Endometrium (tissue), 2 donors: ENCODE results near the gene SH3RF3.

ENCODE experiments used
- FAIRE-seq: peaks from 2 replicates; lab custom pipeline; 2012; peaks lifted over from hg19 to GRCh38; lab: Jason Lieb, UNC
- donor health status: control.
- donor health status: control.

The SH3RF3 gene

DNA sequence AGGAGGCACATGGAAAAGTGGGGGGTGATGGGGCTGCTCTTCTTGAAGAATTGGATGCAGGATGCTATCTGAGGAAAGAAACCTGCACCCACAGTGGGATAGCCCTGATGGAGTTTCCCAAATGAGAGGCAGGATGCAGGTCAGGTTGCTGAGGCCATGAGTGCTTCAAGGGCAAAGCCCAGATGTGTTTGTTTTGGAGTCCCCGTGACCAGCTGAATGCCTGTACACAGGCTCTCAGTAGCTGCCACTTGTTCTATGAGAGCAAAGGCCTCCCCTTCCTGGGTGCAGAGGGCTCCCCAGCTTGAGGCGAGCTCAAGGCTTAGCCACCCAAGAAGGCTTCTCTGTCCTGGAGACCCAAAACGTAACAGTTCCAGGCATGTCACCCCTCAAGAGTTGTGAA lies 292.1 kb downstream of the SH3RF3 start:
- FAIRE-seq = no peak

DNA sequence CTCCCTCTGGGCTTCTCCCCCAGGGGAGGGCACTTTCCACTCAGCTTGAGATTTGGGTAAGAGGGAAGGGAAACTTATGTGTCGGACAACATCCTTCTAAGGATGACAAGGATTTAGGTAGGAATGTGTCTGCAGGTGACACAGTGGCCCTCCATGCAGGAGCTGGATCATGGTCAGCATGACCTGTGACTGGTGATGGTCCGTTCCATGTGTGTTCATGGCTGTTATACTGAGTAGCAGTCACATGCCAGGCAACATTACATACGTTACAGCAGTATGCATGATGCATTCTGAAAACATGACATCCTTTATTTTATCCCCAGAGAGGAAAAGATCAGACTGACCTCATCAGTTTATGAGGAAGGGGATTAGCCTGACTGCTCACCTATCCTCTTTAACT lies 292.6 kb downstream of the SH3RF3 start:
- no peak for FAIRE-seq

DNA sequence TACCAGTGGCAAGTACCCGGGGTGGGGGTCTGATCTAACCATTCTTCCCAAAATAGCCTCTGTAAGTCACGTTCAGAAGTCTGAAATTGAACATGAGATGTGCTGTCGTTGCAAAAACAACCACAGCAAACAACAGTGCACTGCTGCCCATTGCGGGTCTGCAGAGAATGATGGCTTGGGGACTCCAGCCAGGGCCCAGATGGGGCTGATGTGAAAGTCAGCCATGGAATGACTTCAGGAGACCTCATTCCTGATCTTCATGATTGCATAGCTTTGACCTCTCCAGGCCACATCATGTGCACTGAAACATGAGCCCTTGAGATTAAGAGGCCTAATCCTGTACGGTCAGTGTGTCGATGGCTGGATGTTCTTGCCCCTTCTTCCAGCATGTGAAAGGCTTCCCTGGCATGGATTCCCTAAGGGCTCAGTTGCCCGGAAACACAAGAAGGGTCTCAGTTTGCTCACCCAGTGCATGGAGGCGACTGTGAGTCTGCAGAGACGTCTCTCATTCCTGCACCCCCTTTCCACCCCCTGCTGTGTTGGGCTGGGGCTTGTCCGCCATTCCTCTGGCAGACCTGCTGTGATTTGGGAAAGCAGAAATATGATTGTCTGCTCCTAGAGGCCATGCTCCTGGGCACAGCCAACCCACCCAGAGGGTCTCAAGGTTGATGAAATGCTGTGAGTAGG lies 293.2 kb downstream of the SH3RF3 start:
- FAIRE-seq = no peak

DNA sequence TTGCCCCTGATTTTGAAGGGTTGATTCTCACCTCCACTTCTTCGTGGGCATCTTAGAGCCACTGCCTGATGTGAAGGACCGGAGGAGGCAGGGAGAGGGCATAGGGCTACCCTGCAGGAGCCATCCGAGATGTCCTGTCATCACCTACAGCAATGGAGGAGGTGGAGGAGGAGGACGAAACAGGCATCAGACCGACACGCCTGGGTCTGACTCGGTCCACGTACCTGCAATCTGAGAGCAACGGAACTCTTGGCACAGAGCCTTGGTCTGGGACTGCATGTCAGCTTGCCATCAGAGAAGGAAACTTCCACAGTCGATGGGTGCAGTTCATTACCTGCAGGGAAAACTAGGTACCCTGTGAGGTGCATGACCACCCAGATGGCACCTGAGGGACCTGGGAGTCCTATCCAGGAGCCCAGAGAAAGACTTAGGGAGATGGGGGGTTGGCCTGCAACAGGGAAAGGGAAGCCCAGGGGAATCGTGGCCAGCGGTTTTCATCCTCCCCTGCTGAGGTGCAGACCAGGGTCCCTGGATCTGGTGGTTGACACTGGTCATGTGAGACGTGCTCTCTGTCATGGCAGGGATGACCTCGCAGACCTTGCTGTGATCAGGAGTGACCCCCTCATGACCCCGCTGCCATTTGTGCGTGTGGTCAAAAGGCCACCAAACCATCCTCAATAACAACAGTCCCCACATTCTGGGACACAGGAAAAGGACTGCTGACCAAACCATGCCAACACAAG lies 293.9 kb downstream of the SH3RF3 start:
- FAIRE-seq = no peak

DNA sequence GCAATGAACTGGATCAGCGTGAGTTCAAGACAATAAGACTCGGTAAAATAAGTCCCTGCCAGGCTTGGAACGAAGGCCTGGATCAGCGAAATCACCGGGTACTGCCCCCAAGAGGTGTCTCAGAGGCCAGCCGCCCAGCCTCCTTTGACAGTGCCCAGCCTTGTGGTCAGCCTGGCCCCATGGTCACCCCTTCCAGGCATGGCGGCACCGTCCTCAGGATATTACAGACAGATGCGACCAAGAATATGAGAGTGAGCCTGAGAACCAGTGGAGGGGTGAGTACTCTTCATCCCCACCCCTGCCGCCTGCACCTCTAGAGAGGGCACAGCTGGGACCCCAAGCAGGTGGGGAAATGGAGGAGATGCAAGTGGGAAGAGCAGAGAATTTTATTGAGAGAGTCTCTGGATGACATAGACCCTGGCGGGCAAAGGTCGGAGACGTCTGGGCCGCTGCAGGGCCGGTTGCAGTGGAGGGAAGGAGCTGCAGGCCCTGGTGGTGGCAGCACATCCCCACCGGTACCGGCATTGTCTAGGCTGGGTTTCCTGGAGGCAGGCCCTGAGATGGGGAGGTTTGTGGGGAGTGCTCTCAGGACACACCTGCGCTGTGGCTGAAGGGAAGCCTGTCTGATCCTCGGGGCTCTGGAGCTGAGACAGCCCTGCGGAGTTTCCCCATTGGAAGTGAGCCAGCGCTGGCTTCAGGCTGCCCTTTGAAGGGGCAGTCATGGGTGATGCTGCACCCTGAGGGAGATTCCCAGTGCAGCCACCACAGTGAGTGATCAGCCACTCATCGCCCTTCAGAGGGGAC lies 294.8 kb downstream of the SH3RF3 start:
- FAIRE-seq = no peak

DNA sequence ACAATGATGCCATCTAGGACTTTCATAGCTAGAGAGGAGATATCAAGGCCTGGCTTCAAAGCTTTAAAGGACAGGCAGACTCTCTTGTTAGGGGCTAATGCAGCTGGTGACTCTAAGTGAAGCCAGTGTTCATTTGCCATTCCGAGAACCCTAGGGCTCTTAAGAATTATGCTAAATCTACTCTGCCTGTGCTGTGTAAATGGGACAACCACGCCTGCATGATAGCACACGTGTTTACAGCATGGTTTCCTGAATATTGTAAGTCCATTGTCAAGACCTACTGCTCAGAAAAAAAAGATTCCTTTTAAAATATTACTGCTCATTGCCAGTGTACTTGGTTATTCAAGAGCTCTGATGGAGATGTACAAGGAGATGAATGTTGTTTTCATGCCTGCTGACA lies 296.4 kb downstream of the SH3RF3 start:
- no peak for FAIRE-seq

DNA sequence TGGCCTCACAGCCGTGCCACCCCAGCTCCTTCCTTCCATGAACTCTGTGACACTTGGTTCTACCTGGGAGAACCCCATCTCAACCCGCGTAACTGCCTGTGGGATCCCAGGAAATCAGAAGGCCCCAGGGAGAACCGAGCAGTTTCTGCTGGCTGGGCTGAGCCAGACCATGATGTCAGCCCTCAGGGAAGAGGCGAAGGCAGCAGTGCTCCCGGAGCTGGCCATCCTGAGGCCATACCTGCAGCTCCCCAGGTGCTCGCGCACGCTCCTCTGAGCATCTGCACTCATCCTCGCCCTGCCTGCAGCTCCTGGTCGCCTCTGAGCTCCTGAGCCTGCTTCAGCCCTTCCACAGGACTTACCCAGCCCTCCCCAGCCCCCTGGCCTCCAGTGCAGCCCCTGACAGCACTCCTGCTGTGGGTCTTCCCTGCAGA lies 298.7 kb downstream of the SH3RF3 start:
- FAIRE-seq = no peak

DNA sequence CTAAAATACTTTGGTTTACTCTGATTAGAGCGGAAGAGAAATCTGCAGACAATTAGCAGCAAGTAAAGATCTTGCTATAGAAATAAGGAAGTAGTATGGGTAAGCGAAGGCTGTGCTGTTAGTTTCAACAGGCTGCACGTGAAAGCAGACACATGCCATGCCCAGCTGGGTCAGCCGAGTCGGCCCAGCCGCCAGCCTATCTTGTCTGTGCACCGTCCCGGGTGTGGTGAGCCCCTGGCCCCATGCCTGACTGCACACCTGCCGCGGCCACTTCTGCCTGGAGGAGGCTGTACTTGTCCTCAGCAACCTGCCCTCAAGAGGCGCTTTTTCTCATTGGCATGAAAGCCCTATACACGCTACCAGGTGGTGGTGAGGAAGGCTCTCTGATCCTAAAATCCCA lies 299.3 kb downstream of the SH3RF3 start:
- no peak for FAIRE-seq

DNA sequence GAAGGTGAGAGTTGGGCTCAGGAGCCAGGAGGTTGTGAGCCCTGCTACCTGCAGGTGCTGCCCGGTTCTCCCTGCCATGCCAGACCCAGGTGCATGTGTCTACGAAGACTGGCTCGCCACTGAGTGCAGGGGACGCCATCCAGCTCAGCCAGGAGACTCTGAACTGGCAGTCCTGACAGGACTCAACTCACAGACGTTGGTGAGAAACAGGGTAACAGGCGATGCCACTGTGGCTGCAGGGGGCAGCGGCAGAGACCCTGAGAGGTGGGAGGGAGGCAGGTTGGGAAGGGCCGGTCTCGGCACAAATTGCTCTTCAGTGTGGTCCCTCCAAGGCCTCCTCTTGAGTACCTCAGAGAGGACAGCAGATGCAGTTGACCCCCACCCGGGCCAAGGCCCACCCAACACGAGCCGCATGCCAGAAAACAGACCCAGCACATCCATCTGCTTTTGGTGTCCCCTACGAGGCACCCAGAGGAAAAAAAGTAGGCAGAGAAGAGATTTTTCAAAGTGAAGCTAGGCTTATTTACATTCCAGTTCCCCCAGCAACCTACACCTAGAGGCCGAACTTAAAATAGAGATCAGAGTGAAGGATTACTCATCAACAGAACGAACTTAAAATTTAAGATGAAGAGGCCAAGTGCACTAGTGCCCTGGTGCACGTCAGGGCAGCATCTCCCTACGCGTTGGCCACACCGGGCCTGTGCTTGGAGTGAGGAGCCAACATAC lies 300.0 kb downstream of the SH3RF3 start:
- FAIRE-seq = no peak

DNA sequence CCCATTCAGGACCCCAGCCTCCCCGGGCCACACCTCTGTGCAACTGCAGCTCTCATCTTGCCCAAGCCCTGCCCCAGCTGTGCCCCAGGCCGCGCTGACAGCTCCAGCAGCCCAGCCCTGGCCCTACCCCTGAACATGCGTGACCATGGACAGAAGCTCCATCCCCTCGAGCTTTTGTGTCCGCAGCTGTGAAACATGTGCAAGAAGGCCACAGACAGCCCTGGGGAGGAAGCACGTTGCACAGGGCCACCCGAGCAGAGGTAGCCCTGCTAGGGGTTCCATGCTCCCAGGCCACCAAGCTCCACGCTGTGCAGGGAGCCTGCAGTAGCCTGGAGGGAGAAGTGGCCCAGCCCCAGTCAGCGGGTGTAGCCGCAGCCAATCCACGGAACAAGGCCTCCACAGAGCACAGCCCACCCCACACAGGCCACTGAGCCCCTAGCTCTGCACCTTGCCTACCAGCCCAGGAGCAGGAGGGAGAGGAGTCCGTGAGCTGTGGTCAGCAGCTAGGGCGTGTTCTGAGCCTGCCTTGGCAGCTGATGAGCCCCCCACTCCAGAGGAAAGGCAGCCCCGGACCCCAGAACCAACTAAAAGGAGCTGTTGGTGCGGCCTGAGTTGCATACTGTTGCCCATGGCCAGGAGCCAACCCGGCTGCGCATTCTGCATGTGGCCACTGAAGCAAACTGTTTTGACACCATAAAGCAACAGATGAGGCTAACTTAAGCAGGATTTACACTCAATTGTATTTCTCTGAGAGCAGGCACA lies 300.7 kb downstream of the SH3RF3 start:
- no peak for FAIRE-seq

DNA sequence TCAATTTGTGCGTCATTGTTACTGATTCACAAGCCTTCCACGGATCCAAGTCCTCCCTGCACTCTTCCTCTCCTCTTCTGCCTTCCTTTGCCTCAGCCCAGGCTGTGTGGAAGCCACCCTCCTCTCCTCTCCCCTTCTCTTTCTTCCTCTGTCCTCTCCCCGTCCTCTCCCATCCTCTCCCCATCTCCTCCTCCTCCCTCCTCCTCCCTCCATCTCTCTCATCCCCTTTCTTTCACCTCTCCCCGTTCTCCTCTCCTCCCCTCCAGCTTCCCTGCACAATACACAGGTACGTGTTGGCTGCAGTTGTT lies 301.3 kb downstream of the SH3RF3 start:
- no peak for FAIRE-seq

DNA sequence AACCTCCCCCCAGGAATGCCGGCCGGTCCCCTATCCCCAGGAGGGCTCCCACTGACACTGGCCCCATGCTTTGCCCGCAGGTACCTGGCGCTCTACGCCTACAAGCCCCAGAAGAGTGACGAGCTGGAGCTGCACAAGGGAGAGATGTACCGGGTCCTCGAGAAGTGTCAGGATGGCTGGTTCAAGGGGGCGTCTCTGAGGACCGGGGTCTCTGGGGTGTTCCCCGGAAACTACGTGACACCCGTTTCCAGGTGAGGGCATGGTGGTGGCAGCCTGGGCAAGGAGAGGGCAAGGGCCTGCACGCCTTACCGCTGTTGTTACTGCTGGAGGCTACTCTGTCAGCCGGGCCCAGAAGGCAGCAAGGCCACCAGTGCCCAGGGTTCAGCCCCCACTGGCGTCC lies 303.4 kb downstream of the SH3RF3 start:
- FAIRE-seq = no peak

DNA sequence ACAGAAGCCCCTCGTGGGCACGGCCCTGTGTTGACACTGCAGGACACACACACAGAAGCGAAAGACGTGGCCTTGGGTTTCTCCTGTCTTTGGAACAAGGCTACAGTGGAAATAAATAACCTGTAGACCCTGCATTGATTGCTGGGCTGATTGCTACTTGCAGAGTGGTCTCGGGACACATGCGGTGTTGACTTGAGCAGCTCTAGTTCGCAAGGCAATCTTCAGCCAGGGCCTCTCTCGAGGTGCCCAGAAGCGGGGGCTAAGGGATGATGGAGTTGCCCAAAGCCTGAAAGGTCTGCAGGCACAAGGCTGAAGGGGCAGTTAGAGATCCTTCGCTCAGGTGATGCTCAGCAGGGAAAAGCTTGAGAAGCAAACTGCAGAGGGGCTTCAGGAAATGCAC lies 304.5 kb downstream of the SH3RF3 start:
- FAIRE-seq = no peak

DNA sequence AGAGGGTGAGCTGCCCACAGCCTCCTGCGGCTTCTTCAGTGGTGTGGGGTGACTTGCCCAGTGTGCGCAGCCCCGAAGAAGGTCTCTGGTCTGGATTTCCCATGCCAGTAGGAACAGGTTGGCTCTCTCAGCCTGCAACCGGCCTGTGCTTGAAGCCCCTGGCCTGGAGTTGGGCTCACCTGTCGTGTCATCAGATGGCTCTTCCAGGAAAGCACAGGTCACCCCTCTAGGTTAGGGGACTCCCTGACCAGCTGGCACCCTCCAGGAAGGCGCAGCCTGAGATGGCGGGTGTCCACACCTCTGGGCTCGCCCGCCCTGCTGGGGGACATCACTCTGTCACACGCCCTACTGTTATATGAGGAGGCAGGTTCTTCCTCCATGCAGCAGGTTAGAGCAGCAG lies 304.9 kb downstream of the SH3RF3 start:
- no peak for FAIRE-seq

DNA sequence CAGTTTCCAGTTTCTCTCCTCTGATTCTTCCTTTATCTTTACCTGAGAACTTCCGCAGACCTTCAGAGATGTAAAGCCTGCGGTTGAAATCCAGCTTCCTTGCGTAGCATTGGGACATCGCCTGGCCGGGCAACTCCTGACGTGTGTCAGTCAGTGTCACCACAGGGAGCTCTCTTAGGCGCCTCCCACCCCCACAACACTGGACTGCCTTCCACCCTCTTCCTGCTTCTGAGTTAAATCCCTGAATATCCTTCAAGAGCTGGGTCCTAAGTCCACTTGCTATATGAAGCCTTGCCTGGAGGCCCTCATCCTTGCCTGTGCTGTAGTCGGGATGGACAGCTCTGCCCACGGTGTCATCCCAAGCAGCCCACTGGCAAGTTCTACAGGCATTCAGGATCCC lies 305.3 kb downstream of the SH3RF3 start:
- no peak for FAIRE-seq

DNA sequence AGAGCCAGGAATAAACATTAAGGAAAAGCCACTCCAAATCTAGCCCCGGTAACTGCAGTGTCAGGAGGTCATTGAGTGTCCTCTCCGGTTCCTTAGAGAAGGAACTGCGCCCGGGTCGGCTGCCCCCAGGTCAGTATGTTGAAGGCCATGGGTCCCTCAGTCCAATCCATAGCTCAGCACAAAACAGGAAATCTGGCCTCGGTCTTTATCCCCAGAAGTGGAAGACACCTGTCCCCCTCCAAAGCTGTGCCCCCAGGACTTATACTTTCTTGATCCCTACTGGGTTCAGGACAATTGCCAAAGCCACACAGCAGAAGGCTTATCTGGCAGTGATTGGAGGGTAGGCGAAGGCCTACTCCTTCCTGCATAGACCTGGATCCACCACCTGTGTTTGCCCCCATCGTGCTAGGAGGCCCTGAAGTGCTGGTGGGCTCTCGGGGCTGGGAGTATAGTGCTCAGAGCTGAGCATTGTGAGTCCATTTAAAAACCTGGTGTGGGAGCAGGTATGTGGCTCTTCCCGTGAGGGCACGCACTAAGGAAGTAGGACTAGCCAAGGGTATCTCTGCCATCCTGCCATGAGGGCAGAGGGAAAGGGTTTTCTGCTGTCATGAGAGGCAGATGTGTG lies 306.2 kb downstream of the SH3RF3 start:
- no peak for FAIRE-seq

DNA sequence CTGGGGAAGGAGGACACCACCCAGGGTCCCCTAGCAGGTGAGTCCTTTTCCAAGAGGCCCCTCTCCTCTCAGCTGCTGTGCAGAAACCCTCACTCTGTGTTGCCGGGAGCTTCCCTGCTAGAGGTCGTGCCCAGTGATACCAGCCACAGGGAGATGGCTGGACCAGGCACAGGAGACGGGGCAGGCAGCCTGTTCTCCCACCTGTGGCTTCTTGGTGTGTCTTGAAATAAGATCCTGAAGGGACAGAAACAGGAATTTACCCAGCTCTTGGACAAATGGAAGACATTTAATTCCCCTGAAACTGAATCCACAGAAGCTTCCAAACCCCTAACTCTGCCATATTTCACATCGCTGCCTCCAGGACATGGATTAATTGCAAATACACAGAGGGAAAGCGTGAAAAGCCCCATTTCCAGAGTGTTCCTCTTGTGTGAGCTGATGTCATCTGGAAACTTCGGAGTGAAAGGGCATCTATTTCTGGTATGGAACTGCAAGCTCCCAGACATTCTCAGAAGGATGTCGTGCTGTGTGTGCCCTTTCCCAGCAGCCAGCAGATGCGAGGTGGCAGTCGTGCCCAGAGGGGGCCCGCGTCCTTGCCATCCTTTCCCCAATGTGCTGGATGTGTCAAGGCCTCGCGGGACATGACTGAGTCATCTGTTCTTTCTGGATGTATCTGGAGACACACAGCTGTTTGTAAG lies 307.0 kb downstream of the SH3RF3 start:
- no peak for FAIRE-seq

DNA sequence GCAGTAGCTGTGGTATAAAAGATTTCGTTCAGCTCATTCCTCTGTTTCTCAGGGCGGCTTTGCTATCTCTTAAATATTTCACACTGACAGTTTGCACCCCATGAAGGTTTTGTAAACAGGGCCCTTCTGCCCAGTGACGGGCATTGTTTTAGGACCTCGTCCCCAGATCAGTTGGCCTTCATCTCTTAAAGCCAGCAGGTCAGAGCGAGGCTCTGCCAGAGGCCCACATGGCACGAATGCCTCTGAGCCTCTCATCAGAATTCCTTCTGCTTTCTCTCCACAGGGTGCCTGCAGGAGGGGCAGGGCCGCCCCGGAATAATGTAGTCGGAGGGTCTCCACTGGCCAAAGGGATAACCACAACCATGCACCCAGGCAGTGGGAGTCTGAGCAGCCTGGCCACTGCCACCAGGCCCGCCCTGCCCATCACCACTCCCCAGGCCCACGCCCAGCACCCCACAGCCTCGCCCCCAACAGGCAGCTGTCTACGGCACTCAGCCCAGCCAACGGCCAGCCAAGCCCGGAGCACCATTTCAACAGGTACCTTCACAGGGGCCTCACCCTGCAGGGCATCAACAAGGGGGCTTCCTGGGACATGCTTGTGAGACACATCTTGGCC lies 307.7 kb downstream of the SH3RF3 start:
- no peak for FAIRE-seq

DNA sequence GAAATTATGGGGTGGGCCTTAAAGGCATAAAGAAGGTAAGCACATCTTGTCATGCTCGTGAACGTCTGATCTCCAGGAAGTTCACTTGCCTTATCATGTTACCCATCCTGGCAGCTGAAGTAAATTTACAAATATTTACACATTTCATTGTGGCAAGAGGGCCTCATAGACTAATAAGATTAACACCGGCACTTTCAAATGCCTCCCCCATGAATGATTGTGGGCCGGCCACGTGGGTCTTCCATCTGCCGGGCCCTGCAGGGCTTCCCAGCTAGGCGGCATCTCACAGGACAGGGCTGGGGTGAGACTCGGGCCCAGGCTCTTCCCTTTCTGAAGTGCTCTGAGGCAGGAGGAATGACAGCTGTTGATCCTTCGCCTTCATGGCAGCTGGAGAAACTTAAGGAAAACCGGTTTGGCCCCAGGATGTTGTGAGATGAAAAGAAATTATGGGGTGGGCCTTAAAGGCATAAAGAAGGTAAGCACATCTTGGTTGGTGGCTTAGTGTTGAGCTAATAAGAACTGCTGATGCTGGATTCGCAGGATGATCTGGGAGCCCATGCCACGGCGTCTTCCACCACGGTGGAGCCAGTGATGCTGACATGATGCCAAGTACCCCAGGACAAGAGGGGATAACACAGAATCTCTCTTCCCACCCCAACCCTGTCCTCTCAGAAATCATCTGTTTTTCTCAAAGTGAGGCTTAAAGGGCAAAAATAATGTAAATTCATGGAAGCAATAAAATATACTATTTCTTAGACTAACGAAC lies 308.5 kb downstream of the SH3RF3 start:
- FAIRE-seq = no peak

DNA sequence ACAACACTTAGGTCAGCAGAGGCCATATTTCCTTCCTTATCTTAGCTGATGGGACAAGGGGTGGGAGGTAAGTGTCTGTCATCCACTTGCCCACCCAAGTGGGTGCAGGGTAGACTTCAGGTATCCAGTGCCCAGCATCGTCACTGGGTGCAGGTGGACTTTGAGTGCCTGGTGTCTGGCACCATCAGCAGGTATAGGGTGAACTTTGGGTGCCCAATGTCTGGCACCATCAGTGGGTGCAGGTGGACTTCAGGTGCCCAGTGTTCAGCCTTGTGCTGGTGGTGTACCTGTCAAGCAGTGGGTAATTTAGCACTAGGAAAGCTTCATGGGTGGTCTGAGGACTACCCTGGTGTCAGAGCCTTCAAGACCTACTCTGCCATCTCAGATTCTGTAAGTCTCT lies 309.1 kb downstream of the SH3RF3 start:
- FAIRE-seq = no peak
